ENCODE results near the gene BCL2L13.
A peak's percentile ranks its signal among the peaks of the same experiment; 100 is the strongest.
"Not testable (repeated sequence)": the region's sequence is repeated elsewhere in the genome, so short reads cannot be mapped to it uniquely, and the experiment has no call there.

The BCL2L13 gene, protein sequence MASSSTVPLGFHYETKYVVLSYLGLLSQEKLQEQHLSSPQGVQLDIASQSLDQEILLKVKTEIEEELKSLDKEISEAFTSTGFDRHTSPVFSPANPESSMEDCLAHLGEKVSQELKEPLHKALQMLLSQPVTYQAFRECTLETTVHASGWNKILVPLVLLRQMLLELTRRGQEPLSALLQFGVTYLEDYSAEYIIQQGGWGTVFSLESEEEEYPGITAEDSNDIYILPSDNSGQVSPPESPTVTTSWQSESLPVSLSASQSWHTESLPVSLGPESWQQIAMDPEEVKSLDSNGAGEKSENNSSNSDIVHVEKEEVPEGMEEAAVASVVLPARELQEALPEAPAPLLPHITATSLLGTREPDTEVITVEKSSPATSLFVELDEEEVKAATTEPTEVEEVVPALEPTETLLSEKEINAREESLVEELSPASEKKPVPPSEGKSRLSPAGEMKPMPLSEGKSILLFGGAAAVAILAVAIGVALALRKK

DNA sequence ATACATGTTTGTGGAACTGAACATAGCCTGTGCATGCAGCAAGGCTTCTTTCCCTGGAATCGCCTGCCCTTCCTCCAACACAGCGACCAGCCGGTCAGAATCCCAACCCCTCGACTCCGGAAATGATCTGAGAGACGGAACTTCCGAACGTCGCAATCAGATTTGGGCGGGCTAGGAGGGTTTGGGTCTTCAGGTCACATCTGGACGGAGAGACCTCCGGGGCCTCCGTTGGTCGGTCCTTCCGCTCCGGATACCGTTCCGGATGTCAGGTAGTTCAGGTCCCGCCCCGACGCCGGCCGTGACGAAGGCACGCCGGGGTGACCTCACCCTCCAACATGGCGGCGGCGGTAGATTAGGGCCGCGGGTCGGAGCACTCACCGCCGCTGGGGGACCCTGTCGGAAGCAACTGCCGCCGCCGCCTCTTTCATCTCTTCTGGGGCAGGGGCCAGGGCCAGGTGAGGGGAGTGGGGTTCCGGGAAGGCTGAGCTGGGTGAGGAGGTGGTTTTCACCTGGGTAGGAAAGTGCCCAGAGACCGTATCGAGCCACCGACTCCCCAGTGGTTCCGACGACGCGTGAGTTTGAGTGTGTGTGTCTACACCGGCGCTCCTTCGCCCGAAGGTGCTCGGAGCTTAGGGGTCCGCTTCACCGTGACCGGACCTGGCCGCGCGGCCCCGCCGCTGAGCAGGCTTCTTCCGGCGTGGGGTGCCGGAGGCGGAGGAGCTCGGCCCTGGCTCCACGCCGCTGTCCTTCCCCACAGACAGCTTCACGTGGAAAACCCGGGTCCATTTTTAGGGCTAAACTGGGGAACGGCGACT lies at the start of gene BCL2L13:
Gene BCL2L13 (plus strand): TSS at position 326 of the 815 bp plus-strand sequence. CDS start 16,955 bp downstream, outside the sequence.
- peak; percentile 90 to 91 for DNase-seq

DNA sequence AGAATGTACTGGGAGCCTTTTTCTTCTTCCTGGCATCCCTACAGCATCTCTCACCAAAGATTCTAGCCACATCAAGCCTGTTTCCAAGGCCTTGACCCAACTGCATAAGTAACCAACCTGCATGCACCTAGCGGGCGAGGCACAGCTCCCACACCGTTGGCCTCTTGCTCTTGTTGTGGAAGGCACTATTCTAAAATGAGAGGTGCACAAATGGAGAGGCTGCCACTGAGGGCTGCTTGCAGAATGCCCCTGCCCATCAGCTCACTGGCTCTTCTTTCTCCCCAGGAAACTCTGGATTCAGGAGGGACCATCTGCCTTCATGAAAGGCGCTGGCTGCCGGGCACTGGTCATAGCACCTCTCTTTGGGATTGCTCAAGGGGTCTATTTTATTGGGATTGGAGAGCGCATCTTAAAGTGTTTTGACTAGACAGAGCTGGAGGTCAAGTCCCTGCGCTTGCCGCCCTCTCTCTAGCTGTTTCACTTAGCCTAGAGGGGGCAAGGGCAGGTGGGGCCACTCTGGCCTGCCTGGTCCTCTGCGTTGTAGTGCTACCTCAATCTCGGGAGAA lies 48.7 kb upstream of the BCL2L13 start:
- no peak for DNase-seq

DNA sequence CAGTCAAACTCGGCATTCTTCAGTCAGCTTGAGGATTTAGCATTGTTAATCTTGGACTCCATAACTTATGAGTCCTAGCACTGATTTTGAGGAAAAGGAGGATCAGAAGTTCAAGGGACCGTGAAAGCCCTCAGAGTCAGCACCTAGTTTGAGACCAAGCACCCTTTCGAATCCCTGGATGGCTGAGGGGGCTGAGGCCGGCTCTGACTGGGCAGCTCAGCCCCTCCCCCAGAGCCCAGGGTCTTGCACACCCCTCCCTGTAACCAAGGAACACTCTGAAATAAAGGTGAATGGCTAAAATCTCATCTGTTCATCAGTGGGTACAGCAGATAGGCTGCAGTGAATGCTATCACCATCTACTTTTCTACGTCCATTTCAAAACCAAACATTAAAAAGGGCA lies 48.0 kb upstream of the BCL2L13 start:
- DNase-seq = no peak

DNA sequence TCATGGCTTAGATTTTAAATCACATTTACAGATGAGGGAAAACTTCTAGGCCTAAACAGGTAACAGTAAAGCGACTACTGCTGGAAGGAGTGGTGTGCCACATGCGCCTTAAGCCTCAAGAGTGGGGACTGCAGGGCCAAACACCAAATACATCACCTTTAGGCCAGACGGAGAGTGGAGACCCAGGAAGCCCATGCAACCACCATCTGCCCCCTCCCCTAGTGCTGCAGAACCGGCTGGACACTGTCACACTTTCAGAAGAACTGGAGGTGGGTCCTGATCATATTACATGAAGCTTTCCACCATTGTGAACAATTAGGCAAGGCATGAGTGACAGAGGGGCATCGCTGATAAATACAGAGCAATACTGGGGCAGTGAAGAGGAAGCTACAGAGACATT lies 46.4 kb upstream of the BCL2L13 start:
- DNase-seq = no peak

DNA sequence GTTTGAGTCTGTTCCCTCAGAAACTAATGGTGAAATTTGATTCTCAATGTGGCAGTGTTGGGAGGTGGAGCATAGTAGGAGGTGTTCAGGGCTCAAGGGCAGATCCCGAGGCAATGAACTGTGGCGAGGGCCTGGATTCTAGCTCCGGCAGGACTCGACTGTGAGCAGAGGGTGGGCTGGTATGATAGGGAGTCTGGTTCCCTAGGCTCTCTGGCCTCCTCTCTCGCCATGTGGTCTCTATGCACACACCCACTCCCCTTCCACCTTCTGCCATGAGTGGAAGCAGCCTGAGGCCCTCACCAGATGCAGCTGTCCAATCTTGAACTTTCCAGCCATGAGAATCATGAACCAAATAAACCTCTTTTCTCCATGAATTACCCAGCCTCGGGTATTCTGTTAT lies 42.3 kb upstream of the BCL2L13 start:
- DNase-seq = no peak

DNA sequence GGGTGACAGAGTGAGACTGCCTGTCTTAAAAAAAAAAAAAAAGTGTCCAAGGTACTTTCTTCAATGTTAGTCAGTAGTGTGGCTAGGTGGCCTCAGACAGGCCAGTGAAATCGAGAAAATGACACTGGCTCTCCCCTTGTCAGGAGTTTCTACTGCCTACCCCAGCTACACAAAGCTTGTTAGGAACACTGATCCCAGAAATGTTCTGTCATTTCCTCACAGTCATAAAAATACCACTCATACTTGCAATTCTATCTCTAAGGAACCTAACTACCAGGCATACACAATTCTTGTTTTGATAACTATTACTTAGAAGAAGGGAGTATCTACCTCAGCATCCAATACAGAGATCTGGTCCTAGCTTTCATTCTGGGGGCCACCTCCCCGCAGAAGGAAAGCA lies 41.3 kb upstream of the BCL2L13 start:
- no peak for DNase-seq

DNA sequence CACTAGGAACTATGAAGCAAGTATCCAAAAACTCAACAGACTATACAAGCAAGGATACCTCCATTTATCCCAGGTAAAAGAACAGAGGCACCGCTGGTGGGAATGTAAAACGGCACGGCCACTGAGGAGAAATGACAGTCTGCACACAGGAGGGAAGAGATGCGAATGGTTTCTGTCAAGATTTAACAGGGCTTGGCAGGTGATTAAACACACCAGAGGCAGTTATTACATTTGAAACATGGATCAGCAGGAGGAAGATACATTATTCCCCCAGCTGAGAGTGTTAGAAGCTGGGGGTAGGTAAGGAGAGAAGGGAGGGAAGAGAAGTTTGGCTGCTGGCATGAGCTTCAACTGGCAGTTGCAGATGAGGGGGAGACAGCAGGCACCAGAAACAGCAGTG lies 40.2 kb upstream of the BCL2L13 start:
- no peak for DNase-seq

DNA sequence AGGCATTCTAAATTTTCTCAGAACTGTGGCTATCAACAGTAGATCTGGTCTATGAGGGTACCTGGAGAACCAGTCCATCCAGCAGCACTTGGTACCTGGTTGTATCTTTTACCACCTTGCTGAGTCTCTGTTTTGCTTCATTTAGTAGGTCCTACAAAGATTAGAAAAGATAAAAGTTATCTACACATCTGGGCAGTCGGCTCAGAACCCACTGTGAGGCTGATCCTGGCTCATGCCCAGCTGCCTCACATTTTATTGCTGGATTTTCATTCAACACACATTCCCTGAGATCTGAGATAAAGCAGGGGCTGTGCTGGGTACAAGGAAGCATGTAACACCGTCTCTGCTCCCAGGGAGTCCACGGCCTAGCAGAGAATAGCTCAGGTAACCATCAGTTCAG lies 37.5 kb upstream of the BCL2L13 start:
- no peak for DNase-seq

DNA sequence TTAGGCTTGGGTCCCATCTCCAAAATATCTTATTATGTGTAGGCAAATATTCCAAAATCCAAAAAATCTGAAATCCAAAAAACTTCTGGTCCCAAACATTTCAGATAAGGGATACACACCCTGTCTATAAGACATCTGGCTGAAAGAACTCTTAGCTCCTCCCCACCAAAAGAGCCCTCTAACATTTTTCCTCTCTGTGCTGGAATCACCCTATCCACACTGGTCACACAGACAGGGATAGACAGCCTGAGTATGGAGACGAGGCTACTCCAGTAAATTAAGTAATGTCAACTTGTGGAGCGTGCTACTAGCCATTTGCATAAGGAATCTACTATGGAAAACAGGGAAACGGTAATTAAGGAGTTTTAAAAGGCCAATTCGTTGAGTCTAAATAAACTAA lies 34.9 kb upstream of the BCL2L13 start:
- no peak for DNase-seq

DNA sequence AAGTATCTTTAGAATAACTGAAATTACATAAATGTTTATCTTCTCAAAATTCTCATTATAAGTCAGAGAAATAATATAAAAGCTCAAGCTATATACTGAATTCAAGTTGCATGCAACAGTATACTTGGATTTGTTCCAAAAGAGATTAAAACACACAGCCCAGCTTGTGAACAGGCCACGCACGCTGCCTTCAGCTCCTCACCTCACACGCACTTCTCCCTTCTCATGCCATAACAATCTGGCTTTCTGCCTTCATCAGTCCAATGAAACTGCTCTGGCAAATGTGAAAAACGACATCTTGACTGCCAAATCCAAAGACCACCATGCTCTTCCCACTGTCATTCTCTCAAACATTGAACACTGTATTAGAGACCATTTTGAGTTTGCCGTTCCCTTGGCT lies 32.1 kb upstream of the BCL2L13 start:
- no peak for DNase-seq

DNA sequence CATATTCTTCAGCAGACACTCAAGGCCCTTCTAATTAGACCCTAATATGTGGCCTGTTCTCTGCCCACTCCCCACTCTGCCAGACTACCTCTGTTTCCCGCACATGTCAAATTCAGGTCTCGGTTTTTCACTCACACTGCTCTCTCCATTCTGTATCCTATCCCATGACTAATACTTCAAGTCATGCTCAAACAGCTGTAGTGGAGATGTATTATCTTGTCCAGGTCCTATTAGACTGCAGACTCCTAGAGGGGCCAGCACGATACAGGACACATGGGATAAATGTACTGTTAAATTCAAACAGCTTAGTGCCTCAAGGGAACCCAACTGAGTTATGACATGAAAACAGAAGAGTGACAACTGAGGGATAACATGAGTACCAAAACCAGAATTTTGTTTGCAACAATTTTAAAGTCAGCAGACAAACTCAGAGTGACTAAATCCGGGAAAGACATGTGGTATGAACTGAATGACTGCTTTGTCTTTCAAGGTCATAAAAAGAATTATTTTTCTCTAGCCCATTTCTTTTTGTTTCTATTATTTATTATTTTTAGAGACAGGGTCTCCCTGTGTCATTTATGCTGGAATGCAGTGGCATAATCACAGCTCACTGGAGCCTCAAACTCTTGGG lies 30.6 kb upstream of the BCL2L13 start:
- DNase-seq = no peak

DNA sequence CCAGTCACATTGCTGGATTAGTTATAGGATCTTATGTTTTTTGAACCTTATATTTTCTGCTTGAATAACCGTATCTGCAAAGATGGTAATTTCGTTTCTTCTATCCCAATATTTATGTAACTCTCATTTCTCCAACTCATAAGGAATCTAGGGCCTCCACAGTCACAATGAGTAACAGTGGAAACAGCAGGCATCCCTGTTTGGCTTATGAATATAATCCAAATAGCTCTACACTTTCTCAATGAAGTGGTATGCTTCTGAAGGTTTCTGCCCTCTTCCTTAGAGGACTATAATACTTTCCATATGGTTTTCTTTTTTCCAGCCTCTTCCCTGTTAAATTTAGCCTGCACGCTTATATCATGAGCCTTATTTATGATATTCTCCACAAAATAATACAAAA lies 26.5 kb upstream of the BCL2L13 start:
- DNase-seq = no peak

DNA sequence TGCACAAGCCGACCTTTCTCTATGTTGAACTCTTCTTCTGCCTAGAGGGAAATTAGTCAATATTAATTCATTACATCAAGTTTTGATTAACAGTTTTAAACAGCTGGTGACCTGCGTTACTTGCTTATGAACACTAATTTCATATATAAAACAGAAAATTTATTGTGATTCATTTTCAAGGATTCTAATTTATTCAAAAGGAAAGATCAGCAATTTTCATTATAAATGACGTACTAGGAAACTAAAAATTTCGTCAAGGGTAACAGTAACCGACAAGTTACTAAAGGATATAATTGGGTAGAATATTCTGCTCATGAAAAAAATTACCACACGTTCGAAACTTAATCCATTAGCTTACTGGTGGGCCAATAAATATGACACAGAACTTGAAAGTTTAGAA lies 25.3 kb upstream of the BCL2L13 start:
- no peak for DNase-seq

DNA sequence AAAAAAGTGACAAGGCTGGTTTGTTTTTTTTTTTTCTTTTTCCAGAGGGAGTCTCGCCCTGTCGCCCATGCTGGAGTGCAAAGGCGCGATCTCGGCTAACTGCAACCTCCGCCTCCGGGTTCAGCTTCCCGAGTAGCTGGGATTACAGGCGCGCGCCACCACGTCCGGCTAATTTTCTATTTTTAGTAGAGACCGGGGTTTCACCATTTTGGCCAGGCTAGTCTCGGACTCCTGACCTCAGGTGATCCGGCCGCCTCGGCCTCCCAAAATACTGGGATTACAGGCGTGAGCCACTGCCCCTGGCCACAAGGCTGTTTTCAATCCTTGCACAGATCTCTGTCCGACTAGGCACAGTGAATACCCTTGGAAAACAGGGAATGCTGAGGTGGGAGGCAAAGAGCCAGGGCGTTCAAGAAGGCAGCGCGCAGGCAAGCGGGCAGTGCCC lies 10.6 kb upstream of the BCL2L13 start:
- DNase-seq = no peak

DNA sequence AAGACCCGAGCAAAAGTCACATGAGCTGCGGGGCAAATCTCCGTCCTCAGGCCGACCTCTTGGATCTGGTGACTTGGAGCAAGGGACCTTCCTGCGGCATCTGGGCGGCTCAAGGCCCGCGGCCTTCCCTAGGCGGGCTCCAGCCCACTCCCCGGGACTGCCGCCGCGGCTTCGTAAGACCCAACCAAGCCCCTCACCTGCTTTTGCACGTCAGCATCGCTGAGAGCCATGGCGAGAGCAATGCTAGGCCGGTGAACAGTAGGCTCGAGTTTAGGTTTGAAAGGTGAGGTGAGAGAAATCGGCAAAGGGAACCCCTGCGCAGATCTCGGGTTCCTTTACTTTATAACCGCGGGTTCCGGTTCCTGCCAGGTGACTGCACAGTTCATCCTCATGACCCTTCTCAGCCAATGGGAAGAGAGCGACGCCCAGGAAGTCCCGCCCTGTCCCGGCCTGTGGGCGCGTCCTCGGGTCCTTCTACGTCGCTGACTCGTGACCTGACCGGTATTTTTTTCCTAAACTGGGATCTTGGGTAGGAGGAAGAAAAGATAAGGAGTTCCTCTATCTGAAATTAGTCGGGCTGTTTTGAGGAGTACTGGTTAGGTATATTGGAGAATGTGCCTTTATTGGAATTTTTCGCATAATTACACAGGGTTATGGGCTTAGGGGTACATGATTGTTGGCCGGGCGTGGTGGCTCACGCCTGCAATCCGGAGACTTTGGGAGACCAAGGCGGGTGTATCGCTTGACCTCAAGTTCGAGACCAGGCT lies 10.0 kb upstream of the BCL2L13 start, which contains the start of gene ATP6V1E1:
Gene ATP6V1E1 (minus strand): TSS at position 344 of the 767 bp plus-strand sequence. CDS start 114 bp downstream, at position 230.
- peak; percentile 97 for DNase-seq

DNA sequence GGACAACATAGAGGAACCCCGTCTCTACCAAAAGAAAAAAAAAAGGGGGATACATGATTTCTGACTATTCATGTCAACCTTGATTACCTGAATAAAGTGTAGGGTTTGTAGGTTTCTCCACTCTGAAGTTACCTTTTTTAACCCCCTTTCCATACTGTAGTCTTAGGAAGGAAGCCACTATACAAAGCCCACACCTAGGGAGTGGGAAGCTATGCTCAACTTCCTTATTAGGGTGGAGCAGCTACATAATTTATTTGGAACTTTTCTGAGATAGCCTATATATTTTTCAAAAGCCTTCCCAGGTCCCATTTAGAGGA lies 9.4 kb upstream of the BCL2L13 start:
- DNase-seq = no peak

DNA sequence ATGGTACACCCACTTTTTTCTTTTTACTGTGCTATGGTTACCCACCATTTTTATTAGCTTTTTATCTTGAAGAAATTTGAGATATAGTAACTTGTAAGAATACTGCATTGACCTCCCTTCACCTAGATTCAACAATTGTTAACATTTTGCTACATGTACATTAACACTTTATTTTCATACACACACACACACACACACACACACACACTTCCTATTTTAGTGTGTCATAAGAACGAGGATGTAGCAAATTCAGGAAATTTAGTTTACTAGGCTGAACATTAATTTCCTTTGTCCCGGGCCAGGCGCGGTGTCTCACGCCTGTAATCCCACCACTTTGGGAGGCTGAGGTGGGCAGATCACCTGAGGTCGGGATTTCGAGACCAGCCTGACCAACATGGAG lies 8.9 kb upstream of the BCL2L13 start:
- DNase-seq = no peak

DNA sequence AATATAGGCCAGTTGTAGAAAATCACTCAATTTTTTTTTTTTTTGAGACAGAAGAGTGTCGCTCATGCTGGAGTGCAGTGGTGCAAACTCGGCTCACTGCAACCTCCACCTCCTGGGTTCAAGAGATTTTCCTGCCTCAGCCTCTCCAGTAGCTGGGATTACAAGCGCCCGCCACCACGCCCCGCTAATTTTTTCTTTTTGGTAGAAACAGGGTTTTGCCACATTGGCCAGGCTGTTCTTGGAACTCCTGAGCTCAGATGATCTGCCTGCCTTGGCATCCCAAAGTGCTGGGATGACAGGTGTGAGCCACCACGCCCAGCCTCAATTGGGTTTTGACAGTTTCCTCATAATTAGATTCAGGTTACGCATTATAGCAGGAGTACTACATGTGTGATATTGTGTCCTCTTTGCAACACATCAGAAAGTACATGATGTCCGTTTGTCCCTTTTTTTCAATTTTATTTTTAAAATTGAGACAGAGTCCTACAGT lies 7.4 kb upstream of the BCL2L13 start:
- DNase-seq = no peak

DNA sequence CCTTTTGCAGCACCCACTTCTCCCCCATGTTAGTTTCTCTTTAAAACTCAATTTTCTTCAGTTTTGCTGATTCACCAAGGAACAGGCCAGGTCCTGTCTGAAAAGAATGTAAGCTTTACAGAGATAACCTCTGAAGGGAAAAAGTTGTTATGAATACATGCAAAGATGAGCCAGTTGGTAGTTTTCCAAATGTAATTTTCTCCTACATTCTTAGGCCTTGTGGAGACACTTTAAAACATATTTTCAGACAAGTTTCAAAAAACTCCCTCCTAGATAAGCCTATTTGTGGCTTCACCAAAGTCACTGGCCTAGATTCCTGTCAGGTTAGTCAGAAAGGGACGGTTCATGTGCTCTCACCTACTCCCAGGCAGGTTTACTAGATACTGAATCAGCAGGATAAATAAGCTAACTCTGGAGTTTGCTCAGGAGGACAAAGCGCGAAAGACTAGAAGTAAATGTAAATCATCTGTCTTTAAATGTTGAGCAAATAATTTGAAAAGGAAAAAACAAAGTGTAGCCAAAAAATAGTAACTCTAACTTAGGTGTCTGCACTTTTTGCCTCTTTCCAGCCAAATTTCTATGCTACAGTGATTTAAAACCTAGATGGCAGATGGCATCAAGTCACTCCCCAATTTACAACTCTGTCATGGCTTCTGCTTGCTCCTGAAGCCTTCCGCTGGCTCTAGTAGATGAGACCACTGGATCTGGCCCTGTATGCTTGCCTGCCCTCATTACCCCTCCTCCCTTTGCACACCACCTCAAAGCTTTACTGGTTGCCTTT lies 5.2 kb upstream of the BCL2L13 start:
- DNase-seq = no peak

DNA sequence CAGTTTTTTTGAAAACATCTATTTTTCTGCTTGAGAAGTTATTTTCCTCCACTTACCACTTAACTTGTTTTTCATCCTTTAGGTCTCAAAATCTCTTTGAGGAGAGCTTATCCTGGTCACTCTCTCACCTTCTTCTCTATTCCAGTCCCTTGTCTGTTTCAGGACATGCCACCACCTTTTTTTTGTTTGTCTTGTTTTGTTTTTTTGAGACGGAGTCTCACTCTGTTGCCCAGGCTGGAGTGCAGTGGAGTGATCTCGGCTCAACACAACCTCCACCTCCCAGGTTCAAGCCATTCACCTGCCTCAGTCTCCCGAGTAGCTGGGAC lies 4.6 kb upstream of the BCL2L13 start:
- DNase-seq = no peak

DNA sequence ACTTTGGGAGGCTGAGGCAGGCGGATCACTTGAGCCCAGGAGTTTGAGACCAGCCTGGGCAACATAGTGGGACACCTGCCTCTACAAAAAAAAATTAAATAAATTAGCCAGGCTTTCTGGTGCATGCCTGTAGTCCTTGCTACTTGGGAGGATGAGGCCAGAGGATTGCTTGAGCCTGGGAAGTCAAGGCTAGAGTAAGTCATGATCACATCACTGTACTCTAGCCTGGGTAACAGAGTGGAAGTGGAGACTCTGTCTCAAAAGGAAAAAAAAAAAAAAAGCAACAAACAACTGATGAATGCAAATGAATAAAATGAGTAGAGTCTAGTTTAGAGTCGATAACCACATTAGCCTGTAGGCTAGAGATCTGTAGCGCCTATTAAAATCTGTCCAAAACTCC lies 3.9 kb upstream of the BCL2L13 start:
- no peak for DNase-seq

DNA sequence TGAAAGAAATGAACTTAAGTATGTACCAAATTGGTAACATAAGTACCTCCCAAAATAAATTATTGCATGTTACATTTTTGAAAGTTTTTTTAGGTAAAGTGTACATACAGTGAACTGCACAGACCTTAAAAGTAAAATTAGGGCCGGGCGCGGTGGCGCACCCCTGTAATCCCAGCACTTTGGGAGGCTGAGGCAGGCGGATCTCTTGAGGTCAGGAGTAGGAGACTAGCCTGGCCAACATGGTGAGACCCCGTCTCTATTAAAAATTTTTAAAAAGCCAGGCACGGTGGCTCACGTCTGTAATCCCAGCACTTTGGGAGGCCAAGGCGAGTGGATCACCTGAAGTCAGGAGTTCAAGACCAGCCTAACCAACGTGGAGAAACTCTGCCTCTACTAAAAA lies 1.7 kb upstream of the BCL2L13 start:
- not testable (repeated sequence) for DNase-seq

Data from CD4-positive, alpha-beta T cell treated with Interleukin-4 for 1 hour (primary cell).